ENCODE results near the gene CDKAL1.

Gene CDKAL1

GRCh38 chr6:20600831-20601230, 66.6 kb downstream of the CDKAL1 start:
- WGBS (ENCODE audit: extremely low coverage, insufficient coverage, low lambda C conversion rate) = no CpG with 5 or more reads among the region's 3 CpGs
- H3K36me3 ChIP-seq (ENCODE audit: control insufficient read depth, insufficient read depth, low read length) = no peaks in the 10 kb centered on the region
- no peaks in the 10 kb centered on the region for H3K79me1 ChIP-seq (ENCODE audit: low read length)
- H3K23ac ChIP-seq (ENCODE audit: low read length) = no peak overlapping the region
- H3K4me3 ChIP-seq (ENCODE audit: low read length) = no peak overlapping the region
- no peak for DNase-seq
- H3K9ac ChIP-seq (ENCODE audit: low read length) = no peak overlapping the region
- no peak overlapping the region for H3K56ac ChIP-seq (ENCODE audit: low read length)
- no peak overlapping the region for H2BK5ac ChIP-seq (ENCODE audit: low read length)
- no peak overlapping the region for H2BK15ac ChIP-seq (replicated peaks; ENCODE audit: low read depth)
- no peaks in the 10 kb centered on the region for H3K79me2 ChIP-seq (ENCODE audit: control insufficient read depth, insufficient read depth, low read length)
- H3K27me3 ChIP-seq (ENCODE audit: insufficient read depth, low read length, poor library complexity) = no peaks in the 10 kb centered on the region
- no peak overlapping the region for H3K4me2 ChIP-seq (ENCODE audit: low read length)
- no peak overlapping the region for H4K5ac ChIP-seq (ENCODE audit: low read length)
- H3K27ac ChIP-seq (ENCODE audit: low read depth, low read length) = no peak overlapping the region
- H4K8ac ChIP-seq (ENCODE audit: low read depth, low read length) = no peak overlapping the region
- no peak overlapping the region for H2AK5ac ChIP-seq (ENCODE audit: low read length)
- H3K4ac ChIP-seq (ENCODE audit: low read depth, low read length) = no peak overlapping the region
- H3K4me1 ChIP-seq (ENCODE audit: control insufficient read depth, low read depth, low read length) = no peaks in the 10 kb centered on the region
- H2BK120ac ChIP-seq (ENCODE audit: low read depth, low read length) = no peak overlapping the region
- no peak overlapping the region for H3K18ac ChIP-seq (ENCODE audit: low read length)

- no peak for DNase-seq
Measured at GRCh38 chr6:20604159-20604558, 69.9 kb downstream of the CDKAL1 start.

DNA sequence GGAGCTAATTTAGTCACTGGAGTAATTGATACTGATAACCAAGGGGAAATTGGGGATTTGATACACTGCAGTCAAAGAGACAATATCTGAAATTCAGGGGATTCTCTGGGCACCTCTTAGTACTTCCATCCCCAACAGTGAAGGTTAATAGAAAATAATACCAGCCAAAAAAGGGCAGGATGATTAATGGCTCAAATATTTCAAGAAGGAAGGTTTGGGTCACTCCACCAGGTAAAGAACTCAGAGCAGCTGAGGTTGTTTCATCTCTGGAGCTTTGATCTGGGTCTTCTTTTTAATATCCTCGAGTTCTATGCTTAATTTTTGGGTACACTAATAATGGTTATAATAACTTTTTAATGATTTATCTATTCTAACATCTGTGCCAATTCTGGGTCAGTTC, 70.8 kb downstream of the CDKAL1 start:
- no CpG with 5 or more reads among the region's 1 CpG for WGBS (ENCODE audit: extremely low coverage, insufficient coverage, low lambda C conversion rate)
- no peak overlapping the region for H3K23ac ChIP-seq (ENCODE audit: low read length)

More at GRCh38 chr6:20604159-20604558, 69.9 kb downstream of the CDKAL1 start:
- Histone ChIP-seq H2AK5ac (ENCODE audit: low read length) (no peak overlapping the region), H2BK15ac (replicated peaks; ENCODE audit: low read depth) (no peak overlapping the region), H3K36me3 (ENCODE audit: control insufficient read depth, insufficient read depth, low read length) (no peaks in the 10 kb centered on the region), H3K79me2 (ENCODE audit: control insufficient read depth, insufficient read depth, low read length) (no peaks in the 10 kb centered on the region), H3K4me1 (ENCODE audit: control insufficient read depth, low read depth, low read length) (no peaks in the 10 kb centered on the region), H3K27me3 (ENCODE audit: insufficient read depth, low read length, poor library complexity) (no peaks in the 10 kb centered on the region), H3K23ac (ENCODE audit: low read length) (no peak overlapping the region), H4K5ac (ENCODE audit: low read length) (no peak overlapping the region), H3K79me1 (ENCODE audit: low read length) (no peaks in the 10 kb centered on the region), H3K56ac (ENCODE audit: low read length) (no peak overlapping the region), H3K4ac (ENCODE audit: low read depth, low read length) (no peak overlapping the region), H2BK5ac (ENCODE audit: low read length) (no peak overlapping the region), H3K4me3 (ENCODE audit: low read length) (no peak overlapping the region), H3K4me2 (ENCODE audit: low read length) (no peak overlapping the region), H3K18ac (ENCODE audit: low read length) (no peak overlapping the region), H3K9ac (ENCODE audit: low read length) (no peak overlapping the region), H4K8ac (ENCODE audit: low read depth, low read length) (no peak overlapping the region), H2BK120ac (ENCODE audit: low read depth, low read length) (no peak overlapping the region), H3K27ac (ENCODE audit: low read depth, low read length) (no peak overlapping the region)

DNA sequence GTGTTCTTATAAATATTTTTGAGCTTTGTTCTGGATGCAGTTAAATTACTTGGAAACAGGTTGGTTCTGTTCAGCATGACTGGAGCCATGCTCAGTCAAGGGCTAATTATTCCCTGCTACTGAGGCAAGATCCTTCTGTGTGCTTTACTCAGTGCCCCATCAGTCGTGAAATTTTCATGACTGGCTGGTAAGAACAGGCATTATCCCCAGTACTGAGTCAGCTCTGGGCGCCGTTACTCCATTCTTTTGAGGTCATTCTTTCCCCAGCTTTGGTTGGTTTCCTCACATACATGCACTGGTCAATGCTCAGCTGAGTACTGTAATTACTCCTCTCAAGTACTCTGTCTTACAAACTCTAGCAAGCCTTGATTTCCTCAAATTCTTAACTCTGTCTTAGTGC, 71.3 kb downstream of the CDKAL1 start:
- WGBS (ENCODE audit: extremely low coverage, insufficient coverage, low lambda C conversion rate) = no CpG with 5 or more reads among the region's 3 CpGs
- Histone ChIP-seq H2BK120ac (ENCODE audit: low read depth, low read length) (no peak overlapping the region), H3K4me2 (ENCODE audit: low read length) (no peak overlapping the region), H3K9ac (ENCODE audit: low read length) (no peak overlapping the region), H3K79me2 (ENCODE audit: control insufficient read depth, insufficient read depth, low read length) (no peaks in the 10 kb centered on the region), H3K4me3 (ENCODE audit: low read length) (no peak overlapping the region), H3K79me1 (ENCODE audit: low read length) (no peaks in the 10 kb centered on the region), H4K8ac (ENCODE audit: low read depth, low read length) (no peak overlapping the region), H3K4ac (ENCODE audit: low read depth, low read length) (no peak overlapping the region), H2AK5ac (ENCODE audit: low read length) (no peak overlapping the region), H2BK5ac (ENCODE audit: low read length) (no peak overlapping the region), H3K4me1 (ENCODE audit: control insufficient read depth, low read depth, low read length) (no peaks in the 10 kb centered on the region), H3K23ac (ENCODE audit: low read length) (no peak overlapping the region), H3K18ac (ENCODE audit: low read length) (peak overlapping the region; percentile 51), H3K27me3 (ENCODE audit: insufficient read depth, low read length, poor library complexity) (no peaks in the 10 kb centered on the region), H4K5ac (ENCODE audit: low read length) (no peak overlapping the region), H3K56ac (ENCODE audit: low read length) (no peak overlapping the region), H2BK15ac (replicated peaks; ENCODE audit: low read depth) (no peak overlapping the region), H3K27ac (ENCODE audit: low read depth, low read length) (no peak overlapping the region), H3K36me3 (ENCODE audit: control insufficient read depth, insufficient read depth, low read length) (no peaks in the 10 kb centered on the region)
- DNase-seq = peak; percentile 8

More for the DNA sequence above, 70.8 kb downstream of the CDKAL1 start:
- Histone ChIP-seq H4K5ac (ENCODE audit: low read length) (no peak overlapping the region), H3K56ac (ENCODE audit: low read length) (no peak overlapping the region), H2AK5ac (ENCODE audit: low read length) (no peak overlapping the region), H3K18ac (ENCODE audit: low read length) (no peak overlapping the region), H2BK120ac (ENCODE audit: low read depth, low read length) (no peak overlapping the region), H4K8ac (ENCODE audit: low read depth, low read length) (no peak overlapping the region), H3K27ac (ENCODE audit: low read depth, low read length) (no peak overlapping the region), H3K9ac (ENCODE audit: low read length) (no peak overlapping the region), H3K4me1 (ENCODE audit: control insufficient read depth, low read depth, low read length) (no peaks in the 10 kb centered on the region), H3K27me3 (ENCODE audit: insufficient read depth, low read length, poor library complexity) (no peaks in the 10 kb centered on the region), H3K36me3 (ENCODE audit: control insufficient read depth, insufficient read depth, low read length) (no peaks in the 10 kb centered on the region), H3K79me2 (ENCODE audit: control insufficient read depth, insufficient read depth, low read length) (no peaks in the 10 kb centered on the region), H3K4me3 (ENCODE audit: low read length) (no peak overlapping the region), H3K4ac (ENCODE audit: low read depth, low read length) (no peak overlapping the region), H2BK15ac (replicated peaks; ENCODE audit: low read depth) (no peak overlapping the region), H2BK5ac (ENCODE audit: low read length) (no peak overlapping the region), H3K4me2 (ENCODE audit: low read length) (no peak overlapping the region), H3K79me1 (ENCODE audit: low read length) (no peaks in the 10 kb centered on the region)
- DNase-seq = peak; percentile 36

GRCh38 chr6:20606831-20607230, 72.6 kb downstream of the CDKAL1 start:
- H3K18ac ChIP-seq (ENCODE audit: low read length) = no peak overlapping the region
- no peak overlapping the region for H3K4me3 ChIP-seq (ENCODE audit: low read length)
- no peak overlapping the region for H4K8ac ChIP-seq (ENCODE audit: low read depth, low read length)
- no peaks in the 10 kb centered on the region for H3K27me3 ChIP-seq (ENCODE audit: insufficient read depth, low read length, poor library complexity)
- H2BK5ac ChIP-seq (ENCODE audit: low read length) = no peak overlapping the region
- no peak overlapping the region for H4K5ac ChIP-seq (ENCODE audit: low read length)
- no peak overlapping the region for H3K23ac ChIP-seq (ENCODE audit: low read length)
- H2AK5ac ChIP-seq (ENCODE audit: low read length) = no peak overlapping the region
- no peak overlapping the region for H2BK15ac ChIP-seq (replicated peaks; ENCODE audit: low read depth)
- no peaks in the 10 kb centered on the region for H3K79me1 ChIP-seq (ENCODE audit: low read length)
- no peak overlapping the region for H3K4me2 ChIP-seq (ENCODE audit: low read length)
- no peaks in the 10 kb centered on the region for H3K79me2 ChIP-seq (ENCODE audit: control insufficient read depth, insufficient read depth, low read length)
- H3K27ac ChIP-seq (ENCODE audit: low read depth, low read length) = no peak overlapping the region
- DNase-seq = peak; percentile 80
- H3K9ac ChIP-seq (ENCODE audit: low read length) = no peak overlapping the region
- no peaks in the 10 kb centered on the region for H3K36me3 ChIP-seq (ENCODE audit: control insufficient read depth, insufficient read depth, low read length)
- no peak overlapping the region for H3K56ac ChIP-seq (ENCODE audit: low read length)
- no CpG with 5 or more reads among the region's 1 CpG for WGBS (ENCODE audit: extremely low coverage, insufficient coverage, low lambda C conversion rate)
- no peak overlapping the region for H3K4ac ChIP-seq (ENCODE audit: low read depth, low read length)
- no peaks in the 10 kb centered on the region for H3K4me1 ChIP-seq (ENCODE audit: control insufficient read depth, low read depth, low read length)
- H2BK120ac ChIP-seq (ENCODE audit: low read depth, low read length) = no peak overlapping the region

DNA sequence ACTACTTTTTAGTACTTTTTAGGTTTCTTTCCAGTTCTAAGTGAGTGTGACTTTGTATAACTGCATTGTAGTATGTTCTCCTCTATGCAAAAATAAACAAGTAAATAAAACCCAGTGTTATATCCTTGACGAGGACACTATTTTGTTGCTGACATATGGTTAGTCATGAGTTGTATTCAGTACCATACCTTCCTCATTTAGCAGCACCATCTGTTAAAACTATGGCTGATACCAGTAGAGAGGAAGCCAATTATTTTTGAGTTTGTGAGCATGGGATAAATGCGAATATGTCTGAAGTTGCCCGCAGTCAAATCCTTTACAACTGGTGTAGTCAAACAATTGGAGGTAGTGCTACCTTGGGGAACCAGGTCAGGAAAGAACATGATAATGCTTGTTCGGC, 74.1 kb downstream of the CDKAL1 start:
- H3K18ac ChIP-seq (ENCODE audit: low read length) = no peak overlapping the region
- no peak overlapping the region for H2AK5ac ChIP-seq (ENCODE audit: low read length)
- no peak overlapping the region for H3K9ac ChIP-seq (ENCODE audit: low read length)
- no peaks in the 10 kb centered on the region for H3K27me3 ChIP-seq (ENCODE audit: insufficient read depth, low read length, poor library complexity)
- no peak overlapping the region for H2BK15ac ChIP-seq (replicated peaks; ENCODE audit: low read depth)
- no peak overlapping the region for H4K5ac ChIP-seq (ENCODE audit: low read length)
- no peak overlapping the region for H2BK5ac ChIP-seq (ENCODE audit: low read length)
- no peak overlapping the region for H3K56ac ChIP-seq (ENCODE audit: low read length)
- WGBS (ENCODE audit: extremely low coverage, insufficient coverage, low lambda C conversion rate) = no CpG with 5 or more reads among the region's 4 CpGs
- H3K36me3 ChIP-seq (ENCODE audit: control insufficient read depth, insufficient read depth, low read length) = no peaks in the 10 kb centered on the region
- H4K8ac ChIP-seq (ENCODE audit: low read depth, low read length) = no peak overlapping the region
- no peak for DNase-seq
- no peaks in the 10 kb centered on the region for H3K79me2 ChIP-seq (ENCODE audit: control insufficient read depth, insufficient read depth, low read length)
- H3K79me1 ChIP-seq (ENCODE audit: low read length) = no peaks in the 10 kb centered on the region
- no peak overlapping the region for H3K27ac ChIP-seq (ENCODE audit: low read depth, low read length)
- no peak overlapping the region for H2BK120ac ChIP-seq (ENCODE audit: low read depth, low read length)
- H3K23ac ChIP-seq (ENCODE audit: low read length) = no peak overlapping the region
- H3K4ac ChIP-seq (ENCODE audit: low read depth, low read length) = no peak overlapping the region
- no peaks in the 10 kb centered on the region for H3K4me1 ChIP-seq (ENCODE audit: control insufficient read depth, low read depth, low read length)
- no peak overlapping the region for H3K4me3 ChIP-seq (ENCODE audit: low read length)
- H3K4me2 ChIP-seq (ENCODE audit: low read length) = no peak overlapping the region
